A673 (cell line): Measurements from ENCODE around the gene CDK5RAP2. TPM values are rescaled to one million over a fixed set of nuclear protein-coding genes. Genes with fewer than 3 reads are reported as not detected.

Source experiments
- BruUV-seq: library from RNA; stranded (reverse); fragments of 400-500 nt; replicated peaks from 2 replicates; lab custom pipeline; 2021; lab: Mats Ljungman, UMichigan
- CTCF ChIA-PET: fragments of 300-600 bp; sonication (Branson Sonifier 250); formaldehyde crosslinking; loops from one replicate; lab custom pipeline; 2022; ENCODE audit warnings: antibody characterized with exemption; lab: Charles Lee
- POLR2A ChIA-PET: fragments of 300-600 bp; sonication (Branson Sonifier 250); formaldehyde crosslinking; loops from one replicate; lab custom pipeline; 2022; ENCODE audit warnings: antibody characterized with exemption; ENCODE audit not compliant: low non-redundant PET; lab: Charles Lee
- DNase-seq: peaks from one replicate; pipeline ENCODE4 v3.0.0-alpha.2; 2015; ENCODE audit warnings: low spot score
- H3K27ac ChIP-seq: fragments of 200-600 bp; sonication (generic); 2 replicates; pipeline ENCODE4 v1.5.1; 2016; ENCODE audit warnings: mixed run types, low read depth, mild to moderate bottlenecking, mixed read lengths, antibody characterized with exemption, low read length; ENCODE audit not compliant: poor library complexity, severe bottlenecking
- H3K27me3 ChIP-seq: fragments of 200-600 bp; sonication (generic); replicated peaks from 2 replicates; pipeline ENCODE4 v1.6.1; 2017; ENCODE audit warnings: mixed run types, low read depth, mild to moderate bottlenecking, mixed read lengths, antibody characterized with exemption, low read length; ENCODE audit not compliant: insufficient read depth, poor library complexity
- H3K36me3 ChIP-seq: fragments of 200-600 bp; sonication (generic); 2 replicates; pipeline ENCODE4 v1.6.1; 2016; ENCODE audit warnings: mixed run types, mild to moderate bottlenecking, mixed read lengths, antibody characterized with exemption, low read length; ENCODE audit not compliant: insufficient read depth, poor library complexity, severe bottlenecking
- H3K4me1 ChIP-seq: fragments of 200-600 bp; sonication (generic); 2 replicates; pipeline ENCODE4 v1.6.1; 2017; ENCODE audit warnings: mixed run types, mild to moderate bottlenecking, mixed read lengths, antibody characterized with exemption, low read length; ENCODE audit not compliant: insufficient read depth, poor library complexity, severe bottlenecking
- H3K4me3 ChIP-seq: fragments of 200-600 bp; sonication (generic); 2 replicates; pipeline ENCODE4 v1.5.1; 2016; ENCODE audit warnings: low read depth, mixed run types, mild to moderate bottlenecking, mixed read lengths, low read length; ENCODE audit not compliant: poor library complexity, severe bottlenecking
- H3K9me3 ChIP-seq: fragments of 200-600 bp; sonication (generic); 2 replicates; pipeline ENCODE4 v1.6.1; 2016; ENCODE audit warnings: mixed run types, low read depth, mild to moderate bottlenecking, mixed read lengths, antibody characterized with exemption, low read length; ENCODE audit not compliant: poor library complexity, severe bottlenecking
- CTCF ChIP-seq: fragments of 300-800, 200-600 bp; sonication (generic); conservative IDR thresholded peaks from 2 replicates; pipeline ENCODE4 v1.5.1; 2017; ENCODE audit warnings: low read depth, mild to moderate bottlenecking, antibody characterized with exemption, low read length, moderate library complexity, mixed read lengths
- EZH2 ChIP-seq: fragments of 200-600 bp; sonication (generic); IDR thresholded peaks from 2 replicates; pipeline ENCODE4 v1.6.1; 2017; ENCODE audit warnings: borderline replicate concordance, low read depth, mild to moderate bottlenecking, mixed read lengths, antibody characterized with exemption, low read length; ENCODE audit not compliant: poor library complexity, severe bottlenecking
- intact Hi-C: fragments of 100-400 bp; cut with micrococcal nuclease; formaldehyde crosslinking; loops from one replicate; pipeline ENCODE4 v1.10.0; 2022; ENCODE audit not compliant: unreplicated experiment
- total RNA-seq: library from RNA; stranded (reverse); gene quantifications from 2 replicates; pipeline ENCODE4 v1.2.3, GENCODE V29; 2021

The CDK5RAP2 gene
- total RNA-seq, 1 experiment from 2014 or later = 94.5 TPM

- ChIA-PET POLR2A (no interaction called here), CTCF (no interaction called here)
- no peaks in the 10 kb centered on the region for H3K27me3 ChIP-seq
- no peaks in the 10 kb centered on the region for H3K4me1 ChIP-seq
- H3K4me3 ChIP-seq = no peak overlapping the region
- H3K9me3 ChIP-seq = no peaks in the 10 kb centered on the region
- H3K27ac ChIP-seq = no peak overlapping the region
- intact Hi-C loops = no loop called here
- peaks cover 27% of the 10 kb centered on the region for H3K36me3 ChIP-seq
- no peak for TF ChIP-seq EZH2
- TF ChIP-seq CTCF = no peak
- no TSS peak for BruUV-seq
- no peak for DNase-seq
Measured at GRCh38 chr9:120447959-120448500, 131.9 kb downstream of the CDK5RAP2 start.

- no peak overlapping the region for H3K27ac ChIP-seq
- no peak for DNase-seq
- POLR2A ChIA-PET = no interaction called here
- H3K9me3 ChIP-seq = no peaks in the 10 kb centered on the region
- TF ChIP-seq EZH2 (no peak), CTCF (no peak)
- CTCF ChIA-PET = no interaction called here
- H3K27me3 ChIP-seq = no peaks in the 10 kb centered on the region
- BruUV-seq = no TSS peak
- intact Hi-C loops = no loop called here
- peaks cover 39% of the 10 kb centered on the region for H3K36me3 ChIP-seq
- no peaks in the 10 kb centered on the region for H3K4me1 ChIP-seq
- H3K4me3 ChIP-seq = no peak overlapping the region
Measured at GRCh38 chr9:120446671-120447070, 133.3 kb downstream of the CDK5RAP2 start.

GRCh38 chr9:120443976-120444375 is 136.0 kb downstream of the CDK5RAP2 start:
- no peak for TF ChIP-seq CTCF
- no peak for TF ChIP-seq EZH2
- ChIA-PET POLR2A (interaction anchor here (0.7 kb wide), 1 partner anchor 942 kb away, joined by 3 read pairs; no protein-coding TSS in a partner anchor), CTCF (no interaction called here)
- Histone ChIP-seq H3K9me3 (no peaks in the 10 kb centered on the region), H3K4me3 (no peak overlapping the region), H3K27ac (no peak overlapping the region), H3K4me1 (no peaks in the 10 kb centered on the region), H3K36me3 (peaks cover 49% of the 10 kb centered on the region), H3K27me3 (no peaks in the 10 kb centered on the region)
- BruUV-seq = no TSS peak
- DNase-seq = no peak
- intact Hi-C loops = no loop called here
